H9 (cell line): ENCODE measurements around the gene PDPK1. TPM values are rescaled to one million over a fixed set of nuclear protein-coding genes. Genes with fewer than 3 reads are reported as not detected.

Experiments
- DNase-seq: peaks from one replicate; pipeline ENCODE4 v3.0.0-alpha.2; 2017
- H2AFZ ChIP-seq: one replicate; pipeline ENCODE4 v1.6.1; 2013; ENCODE audit warnings: mild to moderate bottlenecking, low read length, control low read depth, moderate library complexity
- H2AK5ac ChIP-seq: 2 replicates; pipeline ENCODE4 v1.6.1; 2013; ENCODE audit warnings: low read length, control low read depth, mixed read lengths; ENCODE audit not compliant: insufficient read length
- H2BK120ac ChIP-seq: one replicate; pipeline ENCODE4 v1.6.1; 2013; ENCODE audit warnings: low read depth, mild to moderate bottlenecking, low read length, control low read depth, inconsistent platforms; ENCODE audit not compliant: poor library complexity, severe bottlenecking
- H2BK12ac ChIP-seq: 2 replicates; pipeline ENCODE4 v1.6.1; 2013; ENCODE audit warnings: low read length, control low read depth, mixed read lengths, low read depth; ENCODE audit not compliant: insufficient read length
- H2BK15ac ChIP-seq: 2 replicates; pipeline ENCODE4 v1.6.1; 2013; ENCODE audit warnings: low read depth, low read length, control low read depth
- H2BK20ac ChIP-seq: one replicate; pipeline ENCODE4 v1.6.1; 2013; ENCODE audit warnings: low read depth, mild to moderate bottlenecking, low read length, control low read depth, inconsistent platforms; ENCODE audit not compliant: poor library complexity, severe bottlenecking
- H2BK5ac ChIP-seq: 2 replicates; pipeline ENCODE4 v1.6.1; 2013; ENCODE audit warnings: low read length, control low read depth, mixed read lengths; ENCODE audit not compliant: insufficient read length
- H3K14ac ChIP-seq: 2 replicates; pipeline ENCODE4 v1.6.1; 2013; ENCODE audit warnings: low read length, control low read depth; ENCODE audit not compliant: insufficient read depth
- H3K18ac ChIP-seq: 2 replicates; pipeline ENCODE4 v1.6.1; 2013; ENCODE audit warnings: low read depth, mild to moderate bottlenecking, mixed read lengths, low read length, control low read depth; ENCODE audit not compliant: insufficient read length
- H3K23ac ChIP-seq: 2 replicates; pipeline ENCODE4 v1.6.1; 2013; ENCODE audit warnings: low read length, control low read depth, mixed read lengths, low read depth; ENCODE audit not compliant: insufficient read length
- H3K23me2 ChIP-seq: 2 replicates; pipeline ENCODE4 v1.6.1; 2013; ENCODE audit warnings: low read depth, mild to moderate bottlenecking, mixed read lengths, low read length, control low read depth; ENCODE audit not compliant: insufficient read length, poor library complexity, severe bottlenecking
- H3K27ac ChIP-seq: 2 replicates; pipeline ENCODE4 v1.5.1; 2013; ENCODE audit warnings: low read length, control low read depth, mixed read lengths, low read depth; ENCODE audit not compliant: insufficient read length
- H3K27me3 ChIP-seq: 2 replicates; pipeline ENCODE4 v1.6.1; 2013; ENCODE audit warnings: low read length, control low read depth, inconsistent platforms; ENCODE audit not compliant: insufficient read depth
- H3K4ac ChIP-seq: 2 replicates; pipeline ENCODE4 v1.6.1; 2013; ENCODE audit warnings: low read depth, mild to moderate bottlenecking, control low read depth, inconsistent platforms, low read length, moderate library complexity
- H3K4me1 ChIP-seq: 2 replicates; pipeline ENCODE4 v1.6.1; 2013; ENCODE audit warnings: low read length, control low read depth, inconsistent platforms; ENCODE audit not compliant: insufficient read depth
- H3K4me2 ChIP-seq: 2 replicates; pipeline ENCODE4 v1.6.1; 2013; ENCODE audit warnings: low read length, control low read depth, mixed read lengths; ENCODE audit not compliant: insufficient read length, insufficient read depth
- H3K56ac ChIP-seq: 2 replicates; pipeline ENCODE4 v1.6.1; 2013; ENCODE audit warnings: low read depth, mild to moderate bottlenecking, mixed read lengths, low read length, control low read depth; ENCODE audit not compliant: insufficient read length
- H3K79me1 ChIP-seq: 2 replicates; pipeline ENCODE4 v1.6.1; 2013; ENCODE audit warnings: low read depth, mild to moderate bottlenecking, moderate library complexity, low read length, control low read depth, inconsistent platforms; ENCODE audit not compliant: insufficient read depth, poor library complexity, severe bottlenecking
- H3K79me2 ChIP-seq: 2 replicates; pipeline ENCODE4 v1.6.1; 2013; ENCODE audit warnings: low read length, control low read depth, inconsistent platforms; ENCODE audit not compliant: insufficient read depth
- H3K9ac ChIP-seq: 2 replicates; pipeline ENCODE4 v1.6.1; 2013; ENCODE audit warnings: low read length, control low read depth, mixed read lengths; ENCODE audit not compliant: insufficient read length; ENCODE audit errors: extremely low read depth
- H3K9me3 ChIP-seq: one replicate; pipeline ENCODE4 v1.6.1; 2013; ENCODE audit warnings: low read depth, low read length, inconsistent platforms; ENCODE audit not compliant: control insufficient read depth
- H3T11ph ChIP-seq: one replicate; pipeline ENCODE4 v1.6.1; 2013; ENCODE audit warnings: mild to moderate bottlenecking, low read length, control low read depth, inconsistent platforms
- H4K20me1 ChIP-seq: one replicate; pipeline ENCODE4 v1.6.1; 2013; ENCODE audit not compliant: control insufficient read depth, insufficient read length, insufficient read depth
- H4K5ac ChIP-seq: 2 replicates; pipeline ENCODE4 v1.6.1; 2013; ENCODE audit warnings: low read depth, mild to moderate bottlenecking, mixed read lengths, low read length, control low read depth; ENCODE audit not compliant: insufficient read length
- H4K8ac ChIP-seq: replicated peaks from 2 replicates; pipeline ENCODE4 v1.6.1; 2013; ENCODE audit warnings: low read length, control low read depth, mixed read lengths, low read depth; ENCODE audit not compliant: insufficient read length
- H4K91ac ChIP-seq: 2 replicates; pipeline ENCODE4 v1.6.1; 2013; ENCODE audit warnings: low read depth, mild to moderate bottlenecking, moderate library complexity, mixed read lengths, low read length, control low read depth; ENCODE audit not compliant: insufficient read length
- H3K27ac Mint-ChIP-seq, 3 experiments: 2 replicates in 2 of 3; 3 replicates in 1 of 3; pipeline ENCODE4 v1.8.0; 2020 to 2021; ENCODE audit warnings: mixed read lengths in 3 of 3, mild to moderate bottlenecking in 1 of 3, moderate library complexity in 1 of 3
- H3K27me3 Mint-ChIP-seq: 2 replicates; pipeline ENCODE4 v1.8.0; 2021; ENCODE audit warnings: low read depth, mild to moderate bottlenecking, moderate library complexity, mixed read lengths
- H3K36me3 Mint-ChIP-seq, 3 experiments: 2 replicates in 2 of 3; 3 replicates in 1 of 3; pipeline ENCODE4 v1.8.0; 2020 to 2021; ENCODE audit warnings: low read depth in 3 of 3, mixed read lengths in 3 of 3; ENCODE audit not compliant: insufficient read depth in 1 of 3
- H3K4me1 Mint-ChIP-seq, 2 experiments: 2 replicates each; pipeline ENCODE4 v1.8.0; 2020; ENCODE audit warnings: mixed read lengths in 2 of 2
- H3K4me3 Mint-ChIP-seq, 2 experiments: 2 replicates in 1 of 2; 3 replicates in 1 of 2; pipeline ENCODE4 v1.8.0; 2020 to 2021; ENCODE audit warnings: mild to moderate bottlenecking in 2 of 2, mixed read lengths in 2 of 2, moderate library complexity in 1 of 2
- H3K9me3 Mint-ChIP-seq, 2 experiments: 2 replicates in 1 of 2; 3 replicates in 1 of 2; pipeline ENCODE4 v1.8.0; 2020; ENCODE audit warnings: mild to moderate bottlenecking in 2 of 2, mixed read lengths in 2 of 2, moderate library complexity in 1 of 2
- CTCF ChIP-seq: fragments of 200-600 bp; sonication (generic); conservative IDR thresholded peaks from 3 replicates; pipeline ENCODE4 v1.8.0; 2021; ENCODE audit warnings: antibody characterized with exemption, mild to moderate bottlenecking
- WGBS: extraction: QIAGEN DNeasy Blood & Tissue Kit; methylation state at CpG from one replicate; pipeline ENCODE4 v1.1.7; 2013; ENCODE audit warnings: missing lambda C conversion rate, low lambda C conversion rate, mixed read lengths; ENCODE audit not compliant: insufficient read length; ENCODE audit errors: extremely low coverage; 5-methylcytosine and 5-hydroxymethylcytosine counted together
- total RNA-seq: library from RNA; stranded (reverse); gene quantifications from 2 replicates; pipeline ENCODE4 v1.2.1, GENCODE V29; 2021

Gene PDPK1
- total RNA-seq, 1 experiment from 2014 or later, result 32.8 TPM

GRCh38 chr16:2520784-2521531 is 16.9 kb upstream of the PDPK1 start:
- DNase-seq, result peak; percentile 45

More at GRCh38 chr16:2520784-2521531, 16.9 kb upstream of the PDPK1 start:
- peaks cover 6 to 46% (median 32%) of the 10 kb centered on the region in 3 experiments; a peak in 6 of 7 replicates for H3K36me3 Mint-ChIP-seq
- peak overlapping the region; percentile 60 for H3K9ac ChIP-seq
- peaks cover 7% of the 10 kb centered on the region for H3K23me2 ChIP-seq
- TF ChIP-seq CTCF, result no peak
- no peaks in the 10 kb centered on the region for H4K20me1 ChIP-seq
- no peaks in the 10 kb centered on the region for H3K4me1 ChIP-seq
- H2AK5ac ChIP-seq, result no peak overlapping the region
- WGBS, result no CpG with 5 or more reads among the region's 41 CpGs
- no peak overlapping the region for H3K27ac ChIP-seq
- no peak overlapping the region for H2BK15ac ChIP-seq
- no peaks in the 10 kb centered on the region for H3K9me3 ChIP-seq
- peak overlapping the region in 2 of 3 experiments; percentile 77 to 89; a peak in 3 of 7 replicates for H3K27ac Mint-ChIP-seq
- no peak overlapping the region for H2BK20ac ChIP-seq
- H3K27me3 Mint-ChIP-seq, result no peaks in the 10 kb centered on the region; the same call in 1 of the 2 replicates
- no peak overlapping the region for H3K23ac ChIP-seq
- H3T11ph ChIP-seq, result no peak overlapping the region
- no peak overlapping the region for H3K56ac ChIP-seq
- H3K79me1 ChIP-seq, result peaks cover 9% of the 10 kb centered on the region
- H2BK120ac ChIP-seq, result no peak overlapping the region
- H3K18ac ChIP-seq, result no peak overlapping the region
- no peak overlapping the region; the same call in 1 of the 2 replicates for H3K4ac ChIP-seq
- H2AFZ ChIP-seq, result no peak overlapping the region
- H3K27me3 ChIP-seq, result no peaks in the 10 kb centered on the region
- H2BK5ac ChIP-seq, result no peak overlapping the region
- peak overlapping the region; percentile 79 to 88 for H3K4me3 Mint-ChIP-seq
- H2BK12ac ChIP-seq, result no peak overlapping the region
- no peaks in the 10 kb centered on the region for H3K9me3 Mint-ChIP-seq
- H3K14ac ChIP-seq, result peak overlapping the region; percentile 73; the same call in 1 of the 2 replicates
- H4K91ac ChIP-seq, result no peak overlapping the region
- peaks cover 16 to 26% of the 10 kb centered on the region in 2 experiments for H3K4me1 Mint-ChIP-seq
- no peak overlapping the region for H4K8ac ChIP-seq
- H3K79me2 ChIP-seq, result peaks cover 20% of the 10 kb centered on the region; the same call in 1 of the 2 replicates
- no peak overlapping the region for H4K5ac ChIP-seq
- peak overlapping the region; percentile 75 for H3K4me2 ChIP-seq
